Measurements from ENCODE around the gene PPP1CB. TPM values are rescaled to one million over a fixed set of nuclear protein-coding genes. Genes with fewer than 3 reads are reported as not detected.
"Not testable (repeated sequence)": the region's sequence is repeated elsewhere in the genome, so short reads cannot be mapped to it uniquely, and the experiment has no call there.

PPP1CB gene
- total RNA-seq, 1 donor, result 170 TPM

DNA sequence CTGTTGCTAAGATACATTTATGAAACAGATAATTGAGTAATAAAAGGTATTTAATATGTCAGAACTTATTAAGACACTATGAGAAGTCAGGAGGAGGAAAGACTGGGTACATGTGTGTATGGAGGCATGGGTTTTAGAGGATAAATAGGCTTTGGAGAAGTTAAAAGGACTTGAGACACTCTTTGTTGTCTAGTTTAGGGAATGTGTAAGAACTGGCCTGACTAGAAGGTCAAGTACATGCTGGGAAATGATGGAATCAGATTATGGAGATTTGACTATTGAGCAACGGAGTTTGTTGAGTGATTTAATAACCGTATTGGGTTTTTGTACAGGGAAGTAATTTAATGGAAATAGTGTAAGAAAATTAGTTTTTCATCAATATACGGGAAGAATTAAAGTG lies 30.8 kb downstream of the PPP1CB start:
- H3K79me2 ChIP-seq (ENCODE audit: insufficient read depth, low read length), result peaks cover 46% of the 10 kb centered on the region
- peaks cover 75% of the 10 kb centered on the region for H3K36me3 ChIP-seq (ENCODE audit: insufficient read depth, low read length)
- H3K4me1 ChIP-seq (ENCODE audit: insufficient read depth, low read length), result no peaks in the 10 kb centered on the region

DNA sequence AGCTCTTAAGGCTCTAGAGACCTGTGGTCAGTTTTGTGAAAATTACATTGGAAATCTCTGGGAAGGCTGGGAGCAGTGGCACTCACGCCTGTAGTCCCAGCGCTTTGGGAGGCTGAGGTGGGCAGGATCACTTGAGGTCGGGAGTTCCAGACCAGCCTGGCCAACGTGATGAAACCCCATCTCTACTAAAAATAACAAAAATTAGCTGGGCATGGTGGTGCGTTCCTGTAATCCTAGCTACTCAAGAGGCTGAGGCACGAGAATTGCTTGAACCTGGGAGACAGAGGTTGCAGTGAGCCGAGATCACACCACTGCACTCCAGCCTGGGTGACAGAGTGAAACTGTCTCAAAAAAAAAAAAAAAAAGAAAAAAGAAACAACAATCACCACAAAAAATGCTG lies 32.9 kb downstream of the PPP1CB start:
- H3K4me2 ChIP-seq (ENCODE audit: insufficient read depth, low read length); H2AFZ ChIP-seq (ENCODE audit: low read length); H3K27ac ChIP-seq (ENCODE audit: low read depth, low read length); H4K20me1 ChIP-seq (ENCODE audit: insufficient read depth, low read length); H3K9me3 ChIP-seq (ENCODE audit: low read depth, low read length); DNase-seq (ENCODE audit: insufficient read length, low spot score, missing footprints); H3K27me3 ChIP-seq (ENCODE audit: insufficient read depth, low read length); H3K4me1 ChIP-seq (ENCODE audit: insufficient read depth, low read length); H3K4me3 ChIP-seq (ENCODE audit: insufficient read depth, low read length): not testable (repeated sequence)
- Histone ChIP-seq H3K79me2 (ENCODE audit: insufficient read depth, low read length) (peaks cover 27% of the 10 kb centered on the region), H3K36me3 (ENCODE audit: insufficient read depth, low read length) (peaks cover 77% of the 10 kb centered on the region)

More for the DNA sequence above, 30.8 kb downstream of the PPP1CB start:
- Histone ChIP-seq H3K4me3 (ENCODE audit: insufficient read depth, low read length) (no peak overlapping the region), H2AFZ (ENCODE audit: low read length) (no peak overlapping the region), H3K9me3 (ENCODE audit: low read depth, low read length) (no peaks in the 10 kb centered on the region), H3K27me3 (ENCODE audit: insufficient read depth, low read length) (no peaks in the 10 kb centered on the region), H3K27ac (ENCODE audit: low read depth, low read length) (no peak overlapping the region), H3K4me2 (ENCODE audit: insufficient read depth, low read length) (no peak overlapping the region), H4K20me1 (ENCODE audit: insufficient read depth, low read length) (peaks cover 3% of the 10 kb centered on the region)
- no peak for DNase-seq (ENCODE audit: insufficient read length, low spot score, missing footprints)
- TF ChIP-seq, protein P1, sequence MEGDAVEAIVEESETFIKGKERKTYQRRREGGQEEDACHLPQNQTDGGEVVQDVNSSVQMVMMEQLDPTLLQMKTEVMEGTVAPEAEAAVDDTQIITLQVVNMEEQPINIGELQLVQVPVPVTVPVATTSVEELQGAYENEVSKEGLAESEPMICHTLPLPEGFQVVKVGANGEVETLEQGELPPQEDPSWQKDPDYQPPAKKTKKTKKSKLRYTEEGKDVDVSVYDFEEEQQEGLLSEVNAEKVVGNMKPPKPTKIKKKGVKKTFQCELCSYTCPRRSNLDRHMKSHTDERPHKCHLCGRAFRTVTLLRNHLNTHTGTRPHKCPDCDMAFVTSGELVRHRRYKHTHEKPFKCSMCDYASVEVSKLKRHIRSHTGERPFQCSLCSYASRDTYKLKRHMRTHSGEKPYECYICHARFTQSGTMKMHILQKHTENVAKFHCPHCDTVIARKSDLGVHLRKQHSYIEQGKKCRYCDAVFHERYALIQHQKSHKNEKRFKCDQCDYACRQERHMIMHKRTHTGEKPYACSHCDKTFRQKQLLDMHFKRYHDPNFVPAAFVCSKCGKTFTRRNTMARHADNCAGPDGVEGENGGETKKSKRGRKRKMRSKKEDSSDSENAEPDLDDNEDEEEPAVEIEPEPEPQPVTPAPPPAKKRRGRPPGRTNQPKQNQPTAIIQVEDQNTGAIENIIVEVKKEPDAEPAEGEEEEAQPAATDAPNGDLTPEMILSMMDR (IDR thresholded peaks at IDR 0.05; ENCODE audit: extremely low read depth, low read depth, low read length), result no peak

DNA sequence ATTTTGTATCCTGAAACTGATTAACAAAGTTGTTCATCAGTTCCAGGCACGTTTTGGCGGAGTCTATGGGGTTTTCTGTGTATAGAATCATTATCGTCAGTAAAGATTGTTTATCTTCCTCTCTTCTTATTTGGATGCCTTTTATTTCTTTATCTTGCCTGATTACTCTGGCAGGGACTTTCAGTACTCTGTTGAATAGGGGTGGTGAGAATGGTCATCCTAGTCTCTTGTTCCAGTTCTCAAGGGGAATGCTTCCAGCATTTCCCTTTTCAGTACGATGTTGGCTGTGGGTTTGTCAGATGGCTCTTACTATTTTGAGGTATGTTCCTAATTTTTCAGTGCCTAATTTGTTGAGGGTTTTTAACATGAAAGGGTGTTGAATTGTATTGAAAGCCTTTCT lies 45.0 kb downstream of the PPP1CB start:
- Histone ChIP-seq H3K27me3 (ENCODE audit: insufficient read depth, low read length) (no peaks in the 10 kb centered on the region), H3K4me3 (ENCODE audit: insufficient read depth, low read length) (no peak overlapping the region), H4K20me1 (ENCODE audit: insufficient read depth, low read length) (peaks cover 7% of the 10 kb centered on the region), H3K36me3 (ENCODE audit: insufficient read depth, low read length) (peaks cover 52% of the 10 kb centered on the region), H3K79me2 (ENCODE audit: insufficient read depth, low read length) (peaks cover 57% of the 10 kb centered on the region), H3K4me2 (ENCODE audit: insufficient read depth, low read length) (no peak overlapping the region), H3K4me1 (ENCODE audit: insufficient read depth, low read length) (no peaks in the 10 kb centered on the region), H2AFZ (ENCODE audit: low read length) (no peak overlapping the region), H3K9me3 (ENCODE audit: low read depth, low read length) (no peaks in the 10 kb centered on the region), H3K27ac (ENCODE audit: low read depth, low read length) (no peak overlapping the region)
- TF ChIP-seq, protein P1 (IDR thresholded peaks at IDR 0.05; ENCODE audit: extremely low read depth, low read depth, low read length), result no peak
- DNase-seq (ENCODE audit: insufficient read length, low spot score, missing footprints), result no peak

DNA sequence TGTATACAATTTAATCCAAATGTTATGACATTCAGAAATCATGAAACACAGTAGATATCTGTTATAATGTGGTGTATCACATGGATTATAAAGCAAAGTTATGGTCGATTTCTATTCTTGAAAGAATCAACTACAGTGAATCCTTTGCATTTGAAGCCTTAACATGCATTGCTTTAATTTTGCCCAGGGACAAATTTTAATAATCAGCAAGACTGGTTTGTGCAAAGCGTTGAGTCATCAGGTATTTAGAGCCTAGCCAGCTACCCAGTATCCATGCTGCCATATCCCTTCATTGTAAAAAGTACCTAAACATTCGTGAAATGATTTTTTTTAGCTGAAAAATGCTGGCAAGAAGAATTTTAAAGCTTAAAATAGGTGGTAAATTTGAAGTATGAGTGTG lies 50.1 kb downstream of the PPP1CB start:
- no peak overlapping the region for H3K4me2 ChIP-seq (ENCODE audit: insufficient read depth, low read length)
- peaks cover 21% of the 10 kb centered on the region for H3K79me2 ChIP-seq (ENCODE audit: insufficient read depth, low read length)
- H2AFZ ChIP-seq (ENCODE audit: low read length), result no peak overlapping the region
- peak overlapping the region; percentile 16 for H3K27ac ChIP-seq (ENCODE audit: low read depth, low read length)
- no peak overlapping the region for H3K4me3 ChIP-seq (ENCODE audit: insufficient read depth, low read length)
- peaks cover 4% of the 10 kb centered on the region for H4K20me1 ChIP-seq (ENCODE audit: insufficient read depth, low read length)
- H3K36me3 ChIP-seq (ENCODE audit: insufficient read depth, low read length), result peaks cover 25% of the 10 kb centered on the region
- peaks cover 4% of the 10 kb centered on the region for H3K4me1 ChIP-seq (ENCODE audit: insufficient read depth, low read length)
- TF ChIP-seq, protein P1 (IDR thresholded peaks at IDR 0.05; ENCODE audit: extremely low read depth, low read depth, low read length), result no peak
- no peaks in the 10 kb centered on the region for H3K27me3 ChIP-seq (ENCODE audit: insufficient read depth, low read length)
- no peaks in the 10 kb centered on the region for H3K9me3 ChIP-seq (ENCODE audit: low read depth, low read length)
- DNase-seq (ENCODE audit: insufficient read length, low spot score, missing footprints), result no peak

Data from osteoblast (primary cell).